Erythroblast (primary cell): ENCODE data around the gene PPIC.

Source experiments
- GATA1 ChIP-seq: IDR thresholded peaks from 2 replicates; pipeline ENCODE4 v1.6.1; 2011; ENCODE audit warnings: low read depth, mild to moderate bottlenecking, control low read depth, low read length, moderate library complexity
- POLR2A ChIP-seq: IDR thresholded peaks from 2 replicates; pipeline ENCODE4 v1.6.1; 2011; ENCODE audit warnings: mild to moderate bottlenecking, low read length

GRCh38 chr5:123051206-123051605 is 14.7 kb upstream of the PPIC start:
- TF ChIP-seq POLR2A (no peak), GATA1 (no peak)
